NCI-H2227 (cell line): Measurements from ENCODE around the gene CALN1.
"Not testable (repeated sequence)": the region's sequence is repeated elsewhere in the genome, so short reads cannot be mapped to it uniquely, and the experiment has no call there.

Source experiments
- DNase-seq: peaks from one replicate; lab custom pipeline; 2025; ENCODE audit not compliant: unreplicated experiment; lab: John Stamatoyannopoulos, UW

CALN1 gene

DNA sequence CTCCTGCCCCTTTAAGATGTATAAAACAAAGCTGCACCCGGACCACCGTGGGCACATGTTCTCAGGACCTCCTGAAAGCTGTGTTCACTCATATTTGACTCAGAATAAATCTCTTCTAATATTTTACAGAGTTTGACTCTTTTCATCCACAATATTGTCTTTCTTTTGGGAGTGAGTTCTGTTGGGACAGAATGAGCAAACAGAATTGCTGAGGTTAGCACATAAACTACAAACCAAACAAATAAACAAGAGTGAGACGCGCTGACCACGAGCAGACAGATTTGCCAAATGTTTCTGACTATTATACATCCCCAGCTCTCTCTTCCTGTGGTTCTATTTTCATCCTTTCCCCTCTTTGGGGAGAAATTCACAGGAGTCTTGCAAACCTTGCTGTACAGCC, 526.7 kb downstream of the CALN1 start:
- no peak for DNase-seq

GRCh38 chr7:71883415-71883814, 528.7 kb downstream of the CALN1 start:
- DNase-seq, result no peak

- no peak for DNase-seq
These were observed 540.7 kb downstream of the CALN1 start for GRCh38 chr7:71871446-71871845.

- DNase-seq, result no peak
These were observed 541.3 kb downstream of the CALN1 start for GRCh38 chr7:71870812-71871211.

GRCh38 chr7:71868797-71869196, 543.3 kb downstream of the CALN1 start:
- no peak for DNase-seq

- DNase-seq, result no peak
These were observed 544.5 kb downstream of the CALN1 start for GRCh38 chr7:71867626-71868025.

- DNase-seq, result no peak
These were observed 547.0 kb downstream of the CALN1 start for GRCh38 chr7:71865172-71865571.

DNA sequence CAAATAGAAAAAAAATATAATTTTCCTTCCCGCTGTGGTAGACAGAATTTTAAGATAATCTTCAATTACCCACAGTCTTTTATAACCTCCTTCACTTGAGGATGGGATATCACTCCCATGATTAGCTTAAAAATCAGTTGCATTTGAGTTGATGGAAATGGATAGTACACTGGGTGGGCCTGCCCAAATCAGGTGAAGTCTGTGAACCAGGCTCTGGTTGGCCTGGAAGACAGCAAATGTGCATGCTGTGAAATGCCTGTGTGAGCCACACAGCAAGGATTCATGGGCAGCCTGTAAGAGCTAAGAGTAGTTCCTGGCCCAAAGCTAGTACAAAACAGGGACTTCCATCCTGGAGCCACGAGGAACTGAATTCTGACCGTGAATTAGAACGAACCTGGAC, 548.0 kb downstream of the CALN1 start:
- DNase-seq, result no peak

GRCh38 chr7:71860572-71860971, 551.6 kb downstream of the CALN1 start:
- no peak for DNase-seq

- no peak for DNase-seq
These were observed 554.8 kb downstream of the CALN1 start for GRCh38 chr7:71857338-71857737.

DNA sequence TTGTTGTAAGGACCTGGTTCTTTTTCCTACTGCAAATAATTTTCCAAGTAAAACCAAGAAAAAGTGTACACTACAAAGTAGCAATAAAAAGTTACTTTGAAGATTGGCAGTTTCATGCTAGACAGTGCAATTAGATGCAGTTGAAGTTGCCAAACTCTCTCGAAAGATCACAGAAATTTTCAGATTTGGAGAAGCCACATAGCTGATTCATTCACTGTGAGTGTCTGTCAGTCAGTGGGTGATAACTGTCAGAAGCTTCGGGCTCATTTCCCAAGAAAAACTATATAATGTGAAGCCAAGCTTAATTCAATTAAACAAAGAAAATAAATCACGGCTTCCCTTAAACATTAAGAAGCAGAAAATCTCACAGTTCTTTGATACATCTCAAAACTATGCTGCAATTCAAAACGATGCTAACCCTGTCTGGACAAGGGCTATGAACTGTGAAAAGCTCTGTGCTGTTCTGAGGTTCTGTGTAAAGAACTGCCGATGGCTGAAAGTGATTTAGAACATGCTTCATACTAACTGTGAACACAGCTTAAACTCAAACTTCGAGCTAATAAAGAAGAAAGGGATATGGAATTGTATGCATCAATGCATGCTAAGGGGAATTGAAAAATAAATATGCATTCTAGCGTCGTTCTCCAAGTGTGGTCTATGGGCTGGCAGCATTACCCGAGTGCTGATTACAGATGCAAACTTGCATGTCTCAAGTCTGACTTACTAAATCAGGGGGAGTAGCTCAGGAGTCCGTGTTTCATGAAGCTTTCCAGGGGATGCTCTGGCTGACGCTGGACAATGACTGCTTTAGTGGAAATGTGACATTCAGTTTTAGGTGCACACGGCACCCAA, 557.4 kb downstream of the CALN1 start:
- no peak for DNase-seq

- DNase-seq, result no peak
These were observed 560.2 kb downstream of the CALN1 start for GRCh38 chr7:71851776-71852498.

GRCh38 chr7:71846160-71846559, 566.0 kb downstream of the CALN1 start:
- no peak for DNase-seq

GRCh38 chr7:71843676-71844075, 568.5 kb downstream of the CALN1 start:
- DNase-seq, result no peak

DNA sequence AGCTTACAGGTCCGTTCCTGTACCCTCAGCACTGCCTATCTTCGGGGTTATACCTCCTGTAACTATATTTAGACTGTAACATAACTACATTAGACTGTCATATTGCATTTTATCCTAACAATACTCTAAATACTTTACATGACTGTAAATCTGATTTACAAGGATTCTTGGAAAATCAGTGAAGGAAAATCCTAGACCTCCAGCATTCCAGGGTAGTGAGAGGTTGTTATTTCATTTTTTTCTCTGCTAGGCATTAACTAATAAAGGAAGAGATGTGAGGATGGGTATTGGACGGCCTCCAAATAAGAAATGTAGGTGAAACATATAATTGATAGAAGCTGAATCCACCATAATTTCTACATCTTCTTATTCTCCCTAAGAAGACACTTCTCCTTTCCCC, 569.4 kb downstream of the CALN1 start:
- no peak for DNase-seq

DNA sequence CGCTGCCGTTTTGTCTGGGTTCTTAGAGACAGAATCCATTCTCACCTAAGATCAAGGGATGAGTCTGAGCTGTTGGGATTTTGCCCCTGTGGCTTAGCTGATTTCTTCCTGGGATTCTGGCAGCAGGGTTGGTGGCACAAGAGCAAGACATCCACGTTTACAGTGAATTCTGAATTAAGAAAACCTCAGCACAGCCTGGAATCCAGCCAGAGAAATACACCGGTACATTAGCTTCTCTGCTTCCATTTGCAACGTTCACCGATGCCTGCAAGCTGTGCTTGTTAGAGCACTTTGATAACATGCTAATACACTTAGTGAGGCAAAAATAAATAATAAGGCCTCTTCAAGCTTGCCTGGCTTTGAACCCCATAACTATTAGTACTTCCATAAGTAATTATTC, 569.8 kb downstream of the CALN1 start:
- DNase-seq, result no peak

DNA sequence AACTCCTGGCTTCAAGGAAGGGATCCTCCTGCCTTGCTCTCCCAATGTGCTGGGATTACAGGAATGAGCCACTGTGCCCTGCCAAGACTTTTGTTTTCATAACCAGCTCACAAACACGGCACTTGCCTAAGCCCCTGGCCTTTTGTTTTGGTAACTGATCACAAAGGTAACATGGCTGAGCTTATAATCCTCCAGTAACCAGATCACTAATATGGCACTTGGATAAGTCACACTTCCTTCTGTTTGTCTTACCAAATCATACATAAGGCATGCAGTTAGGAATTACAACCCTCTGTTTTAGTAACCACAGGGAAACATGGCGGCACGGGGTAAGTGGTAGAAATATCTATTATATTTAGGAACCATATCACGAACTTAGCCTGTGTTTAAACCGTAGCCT, 577.1 kb downstream of the CALN1 start:
- DNase-seq, result no peak

DNA sequence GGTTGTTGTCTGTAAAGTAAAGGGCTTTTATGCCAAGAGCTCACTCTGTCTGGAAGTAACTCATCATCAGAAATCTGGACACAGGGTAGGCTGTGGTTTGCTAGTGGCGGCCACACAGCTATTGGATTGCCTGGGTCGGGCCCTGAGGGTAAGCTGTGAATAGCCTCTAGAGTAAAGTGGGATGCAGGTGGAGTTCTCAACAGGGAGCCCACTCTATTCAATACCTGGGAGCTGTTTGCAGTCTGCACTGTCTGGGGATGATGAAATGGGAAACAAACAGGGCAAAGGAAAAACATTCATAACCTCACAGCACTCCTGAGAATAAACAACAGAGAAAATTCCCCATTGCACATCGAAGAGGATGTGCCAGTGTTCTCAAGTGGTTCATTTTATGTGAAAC, 582.6 kb downstream of the CALN1 start:
- no peak for DNase-seq

- DNase-seq, result no peak
These were observed 583.8 kb downstream of the CALN1 start for GRCh38 chr7:71828361-71828760.

- DNase-seq, result no peak
These were observed 586.0 kb downstream of the CALN1 start for GRCh38 chr7:71826141-71826540.

- DNase-seq, result no peak
These were observed 588.0 kb downstream of the CALN1 start for GRCh38 chr7:71824006-71824760.

GRCh38 chr7:71822406-71822805, 589.7 kb downstream of the CALN1 start:
- DNase-seq, result not testable (repeated sequence)
